Measurements from ENCODE around the gene GPR173. TPM values are rescaled to one million over a fixed set of nuclear protein-coding genes. Genes with fewer than 3 reads are reported as not detected.

GPR173 gene
- total and polyA plus RNA-seq, 2 of the 8 experiments (the other 6 are each of a cell fraction or from before 2014, with no cell fraction given), result 7.0 to 11.3 TPM

DNA sequence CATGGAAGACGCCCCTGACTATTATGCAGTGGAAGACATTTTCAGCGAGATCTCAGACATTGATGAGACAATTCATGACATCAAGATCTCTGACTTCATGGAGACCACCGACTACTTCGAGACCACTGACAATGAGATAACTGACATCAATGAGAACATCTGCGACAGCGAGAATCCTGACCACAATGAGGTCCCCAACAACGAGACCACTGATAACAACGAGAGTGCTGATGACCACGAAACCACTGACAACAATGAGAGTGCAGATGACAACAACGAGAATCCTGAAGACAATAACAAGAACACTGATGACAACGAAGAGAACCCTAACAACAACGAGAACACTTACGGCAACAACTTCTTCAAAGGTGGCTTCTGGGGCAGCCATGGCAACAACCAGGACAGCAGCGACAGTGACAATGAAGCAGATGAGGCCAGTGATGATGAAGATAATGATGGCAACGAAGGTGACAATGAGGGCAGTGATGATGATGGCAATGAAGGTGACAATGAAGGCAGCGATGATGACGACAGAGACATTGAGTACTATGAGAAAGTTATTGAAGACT lies 37.2 kb downstream of the GPR173 start:
- TF ChIP-seq EP300 (IDR thresholded peaks at IDR 0.05; ENCODE audit: borderline replicate concordance in 1 of 2, low read depth in 2 of 2, low read length in 2 of 2) (no peak), CREB1 (IDR thresholded peaks at IDR 0.05) (no peak), SAP30 (IDR thresholded peaks at IDR 0.05; ENCODE audit: insufficient read depth, insufficient replicate concordance, low read length) (no peak)
- TF ChIP-seq, protein P1, sequence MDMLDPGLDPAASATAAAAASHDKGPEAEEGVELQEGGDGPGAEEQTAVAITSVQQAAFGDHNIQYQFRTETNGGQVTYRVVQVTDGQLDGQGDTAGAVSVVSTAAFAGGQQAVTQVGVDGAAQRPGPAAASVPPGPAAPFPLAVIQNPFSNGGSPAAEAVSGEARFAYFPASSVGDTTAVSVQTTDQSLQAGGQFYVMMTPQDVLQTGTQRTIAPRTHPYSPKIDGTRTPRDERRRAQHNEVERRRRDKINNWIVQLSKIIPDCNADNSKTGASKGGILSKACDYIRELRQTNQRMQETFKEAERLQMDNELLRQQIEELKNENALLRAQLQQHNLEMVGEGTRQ (IDR thresholded peaks at IDR 0.05; ENCODE audit: low read length), result no peak
- H3K9ac ChIP-seq (replicated peaks in 1 of 4; ENCODE audit: extremely low read depth in 1 of 4, low read depth in 3 of 4, low read length in 3 of 4), result no peak overlapping the region

More for the DNA sequence above, 37.2 kb downstream of the GPR173 start:
- Histone ChIP-seq H3K4me1 (replicated peaks in 1 of 4; ENCODE audit: control insufficient read depth in 3 of 4, insufficient read depth in 4 of 4, low read length in 3 of 4) (peaks cover 0 to 2% (median under 1%) of the 10 kb centered on the region in 4 experiments; a peak in 2 of 7 replicates), H2AK5ac (ENCODE audit: low read depth, low read length) (no peak overlapping the region), H4K20me1 (replicated peaks in 1 of 2; ENCODE audit: control insufficient read depth in 1 of 2, insufficient read depth in 2 of 2, low read length in 2 of 2) (peaks cover 0 to 9% of the 10 kb centered on the region in 2 experiments), H3K36me3 (ENCODE audit: control insufficient read depth in 2 of 4, insufficient read depth in 4 of 4, low read length in 3 of 4) (peaks cover 6 to 32% (median 17%) of the 10 kb centered on the region in 4 experiments; a peak in 7 of 8 replicates), H4K8ac (ENCODE audit: extremely low read depth, insufficient read depth, low read length) (no peak overlapping the region), H3K18ac (ENCODE audit: extremely low read depth, low read length) (no peak overlapping the region), H3K23ac (ENCODE audit: insufficient read length) (no peak overlapping the region), H2BK15ac (ENCODE audit: low read length) (no peak overlapping the region), H3K27ac (ENCODE audit: low read depth, low read length) (no peak overlapping the region), H3K23me2 (ENCODE audit: low read depth, low read length) (peaks cover 4% of the 10 kb centered on the region; the same call in 1 of the 2 replicates), H3K27me3 (replicated peaks in 1 of 4; ENCODE audit: control insufficient read depth in 3 of 4, extremely low read depth in 1 of 4, insufficient read depth in 3 of 4, low read length in 3 of 4) (no peaks in the 10 kb centered on the region), H3K4ac (replicated peaks; ENCODE audit: insufficient read length, low read depth, low read length) (no peak overlapping the region), H3K14ac (ENCODE audit: insufficient read length) (no peak overlapping the region), H2BK120ac (replicated peaks; ENCODE audit: low read depth, low read length) (no peak overlapping the region), H3K79me1 (ENCODE audit: low read depth, low read length) (no peaks in the 10 kb centered on the region; the same call in 1 of the 2 replicates), H4K91ac (replicated peaks; ENCODE audit: insufficient read length, low read length) (no peak overlapping the region), H2AFZ (ENCODE audit: low read length) (no peak overlapping the region), H3K56ac (replicated peaks; ENCODE audit: insufficient read length, low read depth, low read length) (no peak overlapping the region), H4K5ac (ENCODE audit: insufficient read length, low read depth, low read length) (no peak overlapping the region), H2BK20ac (ENCODE audit: low read length) (no peak overlapping the region), H2BK12ac (ENCODE audit: low read depth, low read length) (no peak overlapping the region), H3K79me2 (ENCODE audit: control insufficient read depth in 1 of 2, insufficient read depth in 2 of 2, low read length in 2 of 2) (peaks cover 0 to 11% of the 10 kb centered on the region in 2 experiments; a peak in 2 of 4 replicates), H3K9me3 (ENCODE audit: insufficient read depth in 2 of 2, low read depth in 1 of 2, low read length in 1 of 2) (no peaks in the 10 kb centered on the region), H3K4me3 (ENCODE audit: extremely low read depth in 1 of 4, insufficient read depth in 2 of 4, low read depth in 3 of 4, low read length in 4 of 4) (no peak overlapping the region), H2BK5ac (ENCODE audit: low read depth, low read length) (no peak overlapping the region), H3K4me2 (ENCODE audit: insufficient read depth in 1 of 2, low read depth in 2 of 2, low read length in 2 of 2) (no peak overlapping the region)
- CTCF ChIA-PET (ENCODE audit: partially characterized antibody), result interaction anchor here (0.8 kb wide), 1 partner anchor 13 kb away, joined by 3 read pairs; no protein-coding TSS in a partner anchor
- FAIRE-seq (no peak), DNase-seq (ENCODE audit: low read depth in 1 of 2, low spot score in 2 of 2) (no peak)
- 92% methylated on average over 16 of the region's 17 CpGs; no CpG with 5 or more reads in 1 of the 2 experiments for WGBS, 2 experiments (ENCODE audit: extremely low coverage in 1 of 2, insufficient coverage in 1 of 2, insufficient read length in 1 of 2, insufficient replicate concordance in 2 of 2, low coverage in 1 of 2, low lambda C conversion rate in 2 of 2, missing lambda C conversion rate in 1 of 2)
- POLR2A ChIA-PET (ENCODE audit: partially characterized antibody), result no interaction called here
